Stimulated activated CD8-positive, alpha-beta memory T cell treated with anti-CD3 and anti-CD28 coated beads, Interleukin-15, amount 100 ng/mL, for 4 hours (primary cell): Measurements from ENCODE around the gene SRPK2.
A peak's percentile ranks its signal among the peaks of the same experiment; 100 is the strongest.
"Not testable (repeated sequence)": the region's sequence is repeated elsewhere in the genome, so short reads cannot be mapped to it uniquely, and the experiment has no call there.

ENCODE experiments used
- DNase-seq, 2 donors: peaks; one replicate each; pipeline ENCODE4 v3.0.0-alpha.2; 2020; ENCODE audit warnings: low read depth in 2 of 2

SRPK2 gene

GRCh38 chr7:105388356-105389087 lies at the start of gene SRPK2:
TSS of gene SRPK2 (minus strand) at chr7:105388921.
- peak; percentile 42 to 52 for DNase-seq

- no peak for DNase-seq
Measured at GRCh38 chr7:105438254-105438653, 49.5 kb upstream of the SRPK2 start.

- not testable (repeated sequence) for DNase-seq
Measured at GRCh38 chr7:105437356-105437755, 48.6 kb upstream of the SRPK2 start.

GRCh38 chr7:105429746-105430612 lies 41.3 kb upstream of the SRPK2 start:
- peak in 1 of 2 donors; percentile 19 for DNase-seq

- no peak for DNase-seq
Measured at GRCh38 chr7:105426606-105427146, 38.0 kb upstream of the SRPK2 start.

GRCh38 chr7:105423987-105424386 lies 35.3 kb upstream of the SRPK2 start:
- no peak for DNase-seq

- DNase-seq: no peak
Measured at GRCh38 chr7:105413887-105414437, 25.2 kb upstream of the SRPK2 start.

GRCh38 chr7:105410774-105411173 lies 22.1 kb upstream of the SRPK2 start:
- DNase-seq: not testable (repeated sequence)

GRCh38 chr7:105409775-105410174 lies 21.1 kb upstream of the SRPK2 start:
- not testable (repeated sequence) for DNase-seq

- DNase-seq: no peak
Measured at GRCh38 chr7:105408791-105409410, 20.2 kb upstream of the SRPK2 start.

- DNase-seq: no peak
Measured at GRCh38 chr7:105403128-105403527, 14.4 kb upstream of the SRPK2 start.

- DNase-seq: no peak
Measured at GRCh38 chr7:105402221-105403095, 13.7 kb upstream of the SRPK2 start.

- DNase-seq: no peak
Measured at GRCh38 chr7:105399043-105399725, 10.5 kb upstream of the SRPK2 start.

GRCh38 chr7:105396566-105396965 lies 7.8 kb upstream of the SRPK2 start:
- DNase-seq: no peak

GRCh38 chr7:105391429-105391828 lies 2.7 kb upstream of the SRPK2 start:
- no peak for DNase-seq

- no peak for DNase-seq
Measured at GRCh38 chr7:105389889-105390288, 1.2 kb upstream of the SRPK2 start.

GRCh38 chr7:105389088-105389650 lies 448 bp upstream of the SRPK2 start:
- no peak for DNase-seq

- peak; percentile 19 to 25 for DNase-seq
Measured at GRCh38 chr7:105387508-105388355, 989 bp downstream of the SRPK2 start.

GRCh38 chr7:105377903-105378302 lies 10.8 kb downstream of the SRPK2 start:
- DNase-seq: no peak
